GM18870 (cell line): Measurements from ENCODE around the gene SRXN1.

Experiments
- ATAC-seq: cut with Tn5 transposase; IDR thresholded peaks from one replicate; pipeline ENCODE4 v1.9.1; 2021; ENCODE audit warnings: moderate library complexity; ENCODE audit not compliant: unreplicated experiment

SRXN1 gene

GRCh38 chr20:675453-676314 lies 22.7 kb upstream of the SRXN1 start, which contains the start of gene SCRT2:
Gene SCRT2 (minus strand): TSS chr20:675802. CDS start chr20:675601, 201 bp downstream.
- no peak for ATAC-seq

- ATAC-seq, result no peak
These were observed 22.0 kb upstream of the SRXN1 start for GRCh38 chr20:675033-675452.

GRCh38 chr20:673603-674001 lies 20.6 kb upstream of the SRXN1 start:
- no peak for ATAC-seq

- ATAC-seq, result no peak
These were observed 20.1 kb upstream of the SRXN1 start for GRCh38 chr20:672963-673602.

- no peak for ATAC-seq
These were observed 18.4 kb upstream of the SRXN1 start for GRCh38 chr20:671252-672030.

- ATAC-seq, result no peak
These were observed 16.6 kb upstream of the SRXN1 start for GRCh38 chr20:669573-669972.

- no peak for ATAC-seq
These were observed 15.6 kb upstream of the SRXN1 start for GRCh38 chr20:668638-669037.

GRCh38 chr20:668050-668449 lies 15.1 kb upstream of the SRXN1 start:
- no peak for ATAC-seq

- ATAC-seq, result no peak
These were observed 14.5 kb upstream of the SRXN1 start for GRCh38 chr20:667351-668034.

GRCh38 chr20:666877-667276 lies 13.9 kb upstream of the SRXN1 start:
- ATAC-seq, result no peak

GRCh38 chr20:665276-665675 lies 12.3 kb upstream of the SRXN1 start:
- no peak for ATAC-seq

GRCh38 chr20:664576-664975 lies 11.6 kb upstream of the SRXN1 start:
- ATAC-seq, result no peak

- no peak for ATAC-seq
These were observed 11.2 kb upstream of the SRXN1 start for GRCh38 chr20:664151-664550.

GRCh38 chr20:663315-664090 lies 10.5 kb upstream of the SRXN1 start:
- ATAC-seq, result no peak

GRCh38 chr20:662277-663192 lies 9.5 kb upstream of the SRXN1 start:
- no peak for ATAC-seq

- ATAC-seq, result no peak
These were observed 8.7 kb upstream of the SRXN1 start for GRCh38 chr20:661474-662270.

GRCh38 chr20:658731-659291 lies 5.8 kb upstream of the SRXN1 start:
- ATAC-seq, result no peak

GRCh38 chr20:658202-658601 lies 5.2 kb upstream of the SRXN1 start:
- ATAC-seq, result no peak
